Activated CD4-positive, alpha-beta T cell treated with anti-CD3 and anti-CD28 coated beads for 36 hours (primary cell): Measurements from ENCODE around the gene DNAH10. TPM values are rescaled to one million over a fixed set of nuclear protein-coding genes. Genes with fewer than 3 reads are reported as not detected.

Experiments used
- ATAC-seq: fragments of 200-7000 bp; cut with Tn5 transposase; one replicate; pipeline ENCODE4 v1.10.0; 2021; ENCODE audit warnings: mild to moderate bottlenecking, moderate library complexity
- CTCF ChIA-PET: fragments of 350-600 bp; sonication (Branson Sonifier 250); formaldehyde crosslinking; loops from one replicate; lab custom pipeline; 2021; ENCODE audit warnings: antibody characterized with exemption; lab: Charles Lee
- POLR2A ChIA-PET: fragments of 350-600 bp; sonication (Branson Sonifier 250); formaldehyde crosslinking; loops from one replicate; lab custom pipeline; 2021; ENCODE audit warnings: antibody characterized with exemption, inconsistent platforms; lab: Charles Lee
- DNase-seq: peaks from one replicate; pipeline ENCODE4 v3.0.0-alpha.2; 2020
- H3K27ac Mint-ChIP-seq: one replicate; pipeline ENCODE4 v1.8.0; 2021; ENCODE audit warnings: mixed read lengths
- H3K27me3 Mint-ChIP-seq: one replicate; pipeline ENCODE4 v1.8.0; 2021; ENCODE audit warnings: mixed read lengths
- H3K36me3 Mint-ChIP-seq: one replicate; pipeline ENCODE4 v1.8.0; 2021; ENCODE audit warnings: low read depth, mixed read lengths
- H3K4me1 Mint-ChIP-seq: one replicate; pipeline ENCODE4 v1.8.0; 2021; ENCODE audit warnings: mixed read lengths
- H3K4me3 Mint-ChIP-seq: one replicate; pipeline ENCODE4 v1.8.0; 2021; ENCODE audit warnings: mild to moderate bottlenecking, moderate library complexity, mixed read lengths
- H3K9me3 Mint-ChIP-seq: one replicate; pipeline ENCODE4 v1.8.0; 2021; ENCODE audit warnings: low read depth, mixed read lengths
- intact Hi-C, 2 experiments: fragments of 100-400 bp; cut with DNase I in 1 of 2; cut with micrococcal nuclease in 1 of 2; formaldehyde crosslinking; loops; one replicate each; pipeline versions ENCODE4 v1.14.2 to v1.15.1; 2022 to 2024; cut with DNase I, micrococcal nuclease
- total RNA-seq, 2 experiments: library from RNA; stranded (reverse); gene quantifications; one replicate each; pipeline ENCODE4 v1.2.3, GENCODE V29; 2021

Gene DNAH10
- total RNA-seq, 2 experiments from 2014 or later, result 0.16 to 0.37 TPM

DNA sequence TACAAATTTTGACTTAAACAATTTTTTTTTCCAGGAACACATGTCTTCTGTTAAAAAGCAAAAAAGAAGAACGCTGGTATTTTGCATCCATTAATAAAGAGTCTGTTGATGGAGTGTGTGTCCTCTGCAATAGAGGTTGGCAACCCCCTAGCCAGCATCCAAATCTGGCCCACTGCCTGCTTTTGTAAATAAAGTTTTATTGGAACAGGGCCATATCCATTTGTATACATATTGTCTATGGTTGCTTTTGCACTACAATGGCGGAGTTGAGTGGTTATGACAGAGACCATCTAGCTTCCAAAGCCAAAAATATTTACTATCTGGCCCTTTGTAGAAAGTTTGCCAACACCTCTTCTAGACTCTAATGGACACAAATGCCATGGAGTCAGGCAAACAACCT lies 160.9 kb downstream of the DNAH10 start:
- ATAC-seq, result no peak
- Mint-ChIP-seq H3K27ac (no peak overlapping the region), H3K9me3 (no peaks in the 10 kb centered on the region), H3K27me3 (no peaks in the 10 kb centered on the region), H3K36me3 (no peaks in the 10 kb centered on the region), H3K4me1 (peaks cover 6% of the 10 kb centered on the region), H3K4me3 (no peak overlapping the region)
- intact Hi-C loops, result no loop called here
- no peak for DNase-seq
- POLR2A ChIA-PET, result no interaction called here
- CTCF ChIA-PET, result no interaction called here

DNA sequence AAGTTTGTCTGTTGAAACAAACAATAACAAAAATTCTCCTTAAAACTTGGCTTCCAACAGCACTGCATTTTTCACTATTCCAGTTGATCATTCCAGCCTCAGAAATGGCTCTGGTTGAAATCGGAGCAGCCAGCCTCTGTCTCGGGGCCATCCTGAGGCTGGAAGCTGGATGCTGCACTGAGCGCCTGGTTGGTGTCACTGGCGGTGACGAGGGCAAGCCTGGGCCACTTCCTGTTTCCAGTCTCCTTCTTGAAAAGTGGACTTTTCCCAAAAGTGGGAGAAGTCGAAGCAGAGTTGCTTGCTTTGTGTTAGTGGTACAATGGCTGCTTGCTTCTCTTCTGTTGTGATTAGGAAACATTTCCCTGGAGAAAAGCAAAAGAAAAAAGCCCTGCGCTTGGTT lies 161.8 kb downstream of the DNAH10 start:
- POLR2A ChIA-PET, result no interaction called here
- CTCF ChIA-PET, result interaction anchor here (0.5 to 0.6 kb wide), 2 partner anchors 98 to 739 kb away, joined by 3 read pairs; no protein-coding TSS in a partner anchor
- Mint-ChIP-seq H3K27me3 (no peaks in the 10 kb centered on the region), H3K4me1 (peaks cover 6% of the 10 kb centered on the region), H3K4me3 (no peak overlapping the region), H3K9me3 (no peaks in the 10 kb centered on the region), H3K36me3 (no peaks in the 10 kb centered on the region), H3K27ac (no peak overlapping the region)
- ATAC-seq, result no peak
- intact Hi-C loops, result no loop called here
- DNase-seq, result no peak

DNA sequence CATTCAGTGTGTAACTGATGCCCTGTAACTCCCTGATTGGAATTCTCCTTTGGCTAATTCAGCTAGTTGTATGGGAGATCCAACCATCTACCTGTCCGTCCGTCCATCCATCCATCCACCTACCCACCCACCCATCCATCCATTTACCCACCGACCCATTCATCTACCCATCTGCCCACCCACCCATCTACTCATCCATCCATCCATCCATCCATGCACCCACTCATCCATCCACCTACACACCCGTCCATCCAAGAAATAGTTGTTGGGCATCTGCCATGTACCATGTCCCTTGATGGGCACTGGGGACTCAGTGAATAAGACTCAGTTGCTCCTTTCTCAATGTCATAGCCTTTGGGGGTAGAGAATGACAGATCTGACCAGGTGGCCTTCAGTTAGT lies 162.4 kb downstream of the DNAH10 start:
- Mint-ChIP-seq H3K9me3 (no peaks in the 10 kb centered on the region), H3K27me3 (no peaks in the 10 kb centered on the region), H3K4me3 (no peak overlapping the region), H3K36me3 (no peaks in the 10 kb centered on the region), H3K27ac (no peak overlapping the region), H3K4me1 (peaks cover 6% of the 10 kb centered on the region)
- no peak for ATAC-seq
- ChIA-PET POLR2A (no interaction called here), CTCF (no interaction called here)
- intact Hi-C loops, result no loop called here
- DNase-seq, result no peak

GRCh38 chr12:123928274-123928865 lies 166.3 kb downstream of the DNAH10 start:
- ChIA-PET CTCF (interaction anchor here (1.8 kb wide), 1 partner anchor 11 kb away, joined by 6 read pairs; no protein-coding TSS in a partner anchor), POLR2A (no interaction called here)
- H3K4me1 Mint-ChIP-seq, result peaks cover 13% of the 10 kb centered on the region
- H3K36me3 Mint-ChIP-seq, result no peaks in the 10 kb centered on the region
- H3K9me3 Mint-ChIP-seq, result no peaks in the 10 kb centered on the region
- ATAC-seq (no peak), DNase-seq (no peak)
- H3K27me3 Mint-ChIP-seq, result peaks cover 3% of the 10 kb centered on the region
- intact Hi-C loops, result no loop called here
- no peak overlapping the region for H3K4me3 Mint-ChIP-seq
- no peak overlapping the region for H3K27ac Mint-ChIP-seq

- H3K27me3 Mint-ChIP-seq, result peaks cover 3% of the 10 kb centered on the region
- CTCF ChIA-PET, result interaction anchor here (0.6 to 1.8 kb wide), 2 partner anchors 10 to 623 kb away, joined by 4 to 6 read pairs; no protein-coding TSS in a partner anchor
Observed at GRCh38 chr12:123928897-123929296, 166.8 kb downstream of the DNAH10 start.

GRCh38 chr12:123929946-123930583 lies 168.0 kb downstream of the DNAH10 start:
- ATAC-seq, result no peak
- Mint-ChIP-seq H3K4me3 (no peak overlapping the region), H3K9me3 (no peaks in the 10 kb centered on the region), H3K36me3 (no peaks in the 10 kb centered on the region), H3K27ac (no peak overlapping the region), H3K27me3 (peaks cover 3% of the 10 kb centered on the region), H3K4me1 (peaks cover 13% of the 10 kb centered on the region)
- ChIA-PET CTCF (interaction anchor here (0.5 to 1.8 kb wide), 2 partner anchors 9 to 69 kb away, joined by 3 to 6 read pairs; no protein-coding TSS in a partner anchor), POLR2A (interaction anchor here (0.5 kb wide), 1 partner anchor 346 kb away, joined by 5 read pairs; no protein-coding TSS in a partner anchor)
- intact Hi-C loops, result no loop called here
- DNase-seq, result no peak

More at GRCh38 chr12:123928897-123929296, 166.8 kb downstream of the DNAH10 start:
- Mint-ChIP-seq H3K4me3 (no peak overlapping the region), H3K4me1 (peaks cover 13% of the 10 kb centered on the region), H3K36me3 (no peaks in the 10 kb centered on the region), H3K27ac (no peak overlapping the region), H3K9me3 (no peaks in the 10 kb centered on the region)
- ATAC-seq, result no peak
- POLR2A ChIA-PET, result no interaction called here
- no peak for DNase-seq
- intact Hi-C loops, result no loop called here

- ATAC-seq (peak; percentile 84), DNase-seq (peak; percentile 62)
- ChIA-PET POLR2A (interaction anchor here (0.5 kb wide), 1 partner anchor 1214 kb away, joined by 7 read pairs; no protein-coding TSS in a partner anchor), CTCF (interaction anchor here (1.6 kb wide), 1 partner anchor 30 kb away, joined by 6 read pairs; no protein-coding TSS in a partner anchor)
- Mint-ChIP-seq H3K4me3 (peak overlapping the region; percentile 37), H3K27ac (no peak overlapping the region), H3K36me3 (peaks cover 2% of the 10 kb centered on the region), H3K4me1 (peaks cover 13% of the 10 kb centered on the region), H3K9me3 (no peaks in the 10 kb centered on the region), H3K27me3 (peaks cover 3% of the 10 kb centered on the region)
- intact Hi-C loops, result no loop called here
Observed at GRCh38 chr12:123931686-123932321, 169.7 kb downstream of the DNAH10 start.

DNA sequence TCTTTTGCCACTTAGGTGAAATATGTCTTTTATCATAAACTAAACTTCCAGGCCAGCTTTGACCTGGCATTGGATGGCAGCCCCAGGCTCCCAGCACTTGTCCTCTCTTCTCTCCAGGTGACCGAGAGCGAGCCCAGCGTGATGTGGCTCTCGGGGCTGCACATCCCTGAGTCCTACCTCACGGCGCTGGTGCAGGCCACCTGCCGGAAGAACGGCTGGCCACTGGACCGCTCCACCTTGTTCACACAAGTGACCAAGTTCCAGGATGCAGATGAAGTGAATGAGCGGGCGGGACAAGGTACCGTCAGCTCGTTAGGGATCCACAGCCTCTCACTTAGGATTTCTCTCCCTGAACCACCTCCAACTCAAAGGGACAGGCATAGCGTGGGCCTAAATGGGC lies 171.1 kb downstream of the DNAH10 start:
- intact Hi-C loops, result no loop called here
- no peaks in the 10 kb centered on the region for H3K9me3 Mint-ChIP-seq
- peaks cover 3% of the 10 kb centered on the region for H3K27me3 Mint-ChIP-seq
- CTCF ChIA-PET, result no interaction called here
- no peak overlapping the region for H3K27ac Mint-ChIP-seq
- DNase-seq (no peak), ATAC-seq (no peak)
- no peak overlapping the region for H3K4me3 Mint-ChIP-seq
- peaks cover 2% of the 10 kb centered on the region for H3K36me3 Mint-ChIP-seq
- H3K4me1 Mint-ChIP-seq, result peaks cover 24% of the 10 kb centered on the region
- POLR2A ChIA-PET, result no interaction called here

GRCh38 chr12:123934016-123934620 lies 172.0 kb downstream of the DNAH10 start:
- Mint-ChIP-seq H3K9me3 (no peaks in the 10 kb centered on the region), H3K27ac (no peak overlapping the region), H3K36me3 (peaks cover 2% of the 10 kb centered on the region), H3K27me3 (peaks cover 3% of the 10 kb centered on the region), H3K4me1 (peaks cover 33% of the 10 kb centered on the region), H3K4me3 (no peak overlapping the region)
- intact Hi-C loops, result no loop called here
- DNase-seq (no peak), ATAC-seq (no peak)
- POLR2A ChIA-PET, result no interaction called here
- CTCF ChIA-PET, result interaction anchor here (0.6 kb wide), 1 partner anchor 99 kb away, joined by 3 read pairs; no protein-coding TSS in a partner anchor

- H3K36me3 Mint-ChIP-seq, result peaks cover 2% of the 10 kb centered on the region
- ATAC-seq (no peak), DNase-seq (no peak)
- intact Hi-C loops, result loop anchor here in 1 of 2 experiments (5.0 kb wide), 1 partner anchor 37 kb away; the partner anchor contains the start of genes CCDC92 and ZNF664
- no peak overlapping the region for H3K27ac Mint-ChIP-seq
- ChIA-PET POLR2A (no interaction called here), CTCF (interaction anchor here (0.5 to 1.8 kb wide), 2 partner anchors 29 to 1041 kb away, joined by 3 to 4 read pairs; no protein-coding TSS in a partner anchor)
- peaks cover 3% of the 10 kb centered on the region for H3K27me3 Mint-ChIP-seq
- no peaks in the 10 kb centered on the region for H3K9me3 Mint-ChIP-seq
- H3K4me1 Mint-ChIP-seq, result peaks cover 34% of the 10 kb centered on the region
- no peak overlapping the region for H3K4me3 Mint-ChIP-seq
Observed at GRCh38 chr12:123934829-123935228, 172.7 kb downstream of the DNAH10 start.

DNA sequence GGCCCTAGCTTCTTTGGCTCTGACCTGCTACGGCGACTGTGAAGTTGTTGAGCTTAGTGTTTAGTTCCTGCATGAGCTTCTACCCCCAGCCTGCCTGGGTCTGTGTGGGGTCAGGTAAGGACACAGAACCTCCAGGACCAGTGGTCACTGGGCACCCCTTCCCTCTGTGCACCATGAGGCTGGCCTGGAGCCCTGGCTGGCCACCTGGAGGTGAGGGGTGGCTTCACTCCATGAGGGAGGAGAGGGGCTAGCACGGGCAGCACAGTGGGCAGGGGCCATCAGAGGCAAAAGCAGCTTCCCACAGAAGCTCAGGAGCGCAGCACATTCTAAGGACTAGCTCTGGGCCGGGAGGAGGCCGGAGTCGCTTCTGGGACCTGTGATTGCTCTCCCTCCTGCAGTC lies 173.9 kb downstream of the DNAH10 start:
- peaks cover 34% of the 10 kb centered on the region for H3K4me1 Mint-ChIP-seq
- ATAC-seq (no peak), DNase-seq (no peak)
- intact Hi-C loops, result loop anchor here in 1 of 2 experiments (5.0 kb wide), 1 partner anchor 36 kb away; the partner anchor contains the start of genes CCDC92 and ZNF664
- peaks cover 3% of the 10 kb centered on the region for H3K27me3 Mint-ChIP-seq
- CTCF ChIA-PET, result interaction anchor here (0.6 to 1.8 kb wide), 2 partner anchors 30 to 33 kb away, joined by 3 to 4 read pairs; no protein-coding TSS in a partner anchor
- POLR2A ChIA-PET, result interaction anchor here (0.7 kb wide), 1 partner anchor 27 kb away, joined by 3 read pairs; no protein-coding TSS in a partner anchor
- H3K4me3 Mint-ChIP-seq, result no peak overlapping the region
- H3K9me3 Mint-ChIP-seq, result no peaks in the 10 kb centered on the region
- H3K27ac Mint-ChIP-seq, result no peak overlapping the region
- peaks cover 2% of the 10 kb centered on the region for H3K36me3 Mint-ChIP-seq
